ENCODE results near the gene ARL6IP1.
"Not testable (repeated sequence)": the region's sequence is repeated elsewhere in the genome, so short reads cannot be mapped to it uniquely, and the experiment has no call there.

The ARL6IP1 gene

DNA sequence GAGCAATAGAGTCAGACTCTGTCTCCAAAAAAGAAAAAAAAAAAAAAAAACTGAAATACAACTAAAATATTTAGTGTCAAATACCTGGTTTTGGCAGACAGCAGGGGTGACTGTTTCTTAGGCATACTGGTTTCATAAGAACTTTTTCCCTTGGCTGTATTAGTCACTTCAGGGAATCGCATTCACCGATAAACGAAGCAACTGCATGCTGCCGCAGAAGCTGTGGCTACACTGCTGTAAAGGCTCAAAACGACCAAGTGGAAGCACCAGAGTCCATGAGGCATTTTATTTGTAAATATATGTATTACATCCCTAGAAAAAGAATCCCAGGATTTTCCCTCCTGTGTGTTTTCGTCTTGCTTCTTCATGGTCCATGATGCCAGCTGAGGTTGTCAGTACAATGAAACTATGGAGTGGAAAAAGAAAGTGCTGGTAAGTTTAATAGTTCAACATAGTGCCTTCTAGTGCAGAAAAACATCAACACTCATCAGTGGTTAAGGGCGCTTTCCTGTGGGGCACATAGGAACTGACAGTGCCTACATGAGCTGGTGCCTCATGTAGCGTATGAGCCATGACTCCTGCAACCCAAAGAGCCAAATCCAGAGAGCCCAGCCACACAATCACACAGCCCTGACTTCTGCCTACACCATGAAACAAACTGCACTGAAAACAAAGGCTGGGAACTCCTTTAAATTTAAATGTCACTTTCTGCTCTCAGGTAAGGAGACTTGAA is 18.5 kb downstream of the ARL6IP1 start:
- H3K4me2 ChIP-seq (ENCODE audit: low read length) = no peak overlapping the region
- peaks cover 5% of the 10 kb centered on the region; the same call in 1 of the 2 replicates for H4K20me1 ChIP-seq (ENCODE audit: insufficient read depth, low read length)
- H3K79me2 ChIP-seq (ENCODE audit: insufficient read depth, low read length) = peaks cover 35% of the 10 kb centered on the region

GRCh38 chr16:18781232-18781631 is 20.1 kb downstream of the ARL6IP1 start:
- H4K20me1 ChIP-seq (ENCODE audit: insufficient read depth, low read length); H3K4me2 ChIP-seq (ENCODE audit: low read length); H3K9me2 ChIP-seq (ENCODE audit: low read depth, low read length); H2AFZ ChIP-seq (ENCODE audit: low read length); H3K4me3 ChIP-seq (ENCODE audit: low read depth, low read length, poor library complexity, severe bottlenecking); H3F3A ChIP-seq (ENCODE audit: insufficient read depth, low read length); H3K9ac ChIP-seq (ENCODE audit: low read length); H3K27ac ChIP-seq (ENCODE audit: low read depth, low read length, poor library complexity, severe bottlenecking); H3K27me3 ChIP-seq (ENCODE audit: insufficient read depth, low read length); H3K9me3 ChIP-seq (ENCODE audit: low read length): not testable (repeated sequence)
- Histone ChIP-seq H3K4me1 (ENCODE audit: insufficient read depth, low read length, severe bottlenecking) (peaks cover 14% of the 10 kb centered on the region), H3K79me2 (ENCODE audit: insufficient read depth, low read length) (peaks cover 19% of the 10 kb centered on the region), H3K36me3 (ENCODE audit: insufficient read depth, low read length) (peaks cover 39% of the 10 kb centered on the region)

More for the DNA sequence above, 18.5 kb downstream of the ARL6IP1 start:
- no peak for TF ChIP-seq CTCF (IDR thresholded peaks at IDR 0.05; ENCODE audit: low read length)
- no peak for TF ChIP-seq EZH2 (IDR thresholded peaks at IDR 0.05; ENCODE audit: borderline replicate concordance, low read length)
- no peak overlapping the region for H2AFZ ChIP-seq (ENCODE audit: low read length)
- H3K4me3 ChIP-seq (ENCODE audit: low read depth, low read length, poor library complexity, severe bottlenecking) = no peak overlapping the region
- no peak overlapping the region for H3K27ac ChIP-seq (ENCODE audit: low read depth, low read length, poor library complexity, severe bottlenecking)
- H3K9me2 ChIP-seq (ENCODE audit: low read depth, low read length) = no peaks in the 10 kb centered on the region
- H3K27me3 ChIP-seq (ENCODE audit: insufficient read depth, low read length) = no peaks in the 10 kb centered on the region
- H3K9ac ChIP-seq (ENCODE audit: low read length) = no peak overlapping the region
- peaks cover 30% of the 10 kb centered on the region for H3K4me1 ChIP-seq (ENCODE audit: insufficient read depth, low read length, severe bottlenecking)
- H3K9me3 ChIP-seq (ENCODE audit: low read length) = no peaks in the 10 kb centered on the region
- H3K36me3 ChIP-seq (ENCODE audit: insufficient read depth, low read length) = peaks cover 55% of the 10 kb centered on the region
- 0 out of 2 replicates have a peak, but pooled peaks cover 7% of the 10 kb centered on the region for H3F3A ChIP-seq (ENCODE audit: insufficient read depth, low read length)

DNA sequence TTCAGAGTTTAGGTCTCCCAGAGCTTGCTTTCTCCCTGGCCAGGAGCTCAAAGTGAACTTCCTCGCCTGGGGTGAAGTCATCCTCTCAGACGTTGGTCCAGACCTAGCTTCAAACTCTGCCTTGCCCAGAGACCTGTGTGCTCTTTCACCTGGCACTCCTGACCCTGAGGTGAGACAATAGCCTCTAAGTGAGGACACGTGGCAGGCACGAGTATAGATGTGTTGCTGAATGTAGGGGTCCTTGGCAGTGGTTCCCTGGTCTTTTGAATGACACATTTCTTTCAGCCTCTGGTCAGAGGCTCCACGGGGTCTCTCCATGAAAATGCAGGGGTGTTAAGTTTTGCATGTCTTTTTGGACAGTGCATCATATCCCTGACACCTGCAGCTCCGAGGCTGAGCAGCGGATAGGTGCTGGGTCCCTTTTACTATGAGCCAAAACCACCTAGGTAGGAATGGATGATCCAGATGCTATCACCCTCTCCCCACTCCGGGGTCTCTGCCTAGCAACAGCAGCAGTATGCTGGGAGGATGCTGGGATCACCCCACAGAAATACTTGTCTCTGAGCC is 20.8 kb downstream of the ARL6IP1 start:
- peaks cover 32% of the 10 kb centered on the region for H3K36me3 ChIP-seq (ENCODE audit: insufficient read depth, low read length)
- H4K20me1 ChIP-seq (ENCODE audit: insufficient read depth, low read length); H3K4me2 ChIP-seq (ENCODE audit: low read length); H3K9me3 ChIP-seq (ENCODE audit: low read length); H3K9me2 ChIP-seq (ENCODE audit: low read depth, low read length); H2AFZ ChIP-seq (ENCODE audit: low read length); H3K4me1 ChIP-seq (ENCODE audit: insufficient read depth, low read length, severe bottlenecking); H3K27ac ChIP-seq (ENCODE audit: low read depth, low read length, poor library complexity, severe bottlenecking); H3F3A ChIP-seq (ENCODE audit: insufficient read depth, low read length); H3K9ac ChIP-seq (ENCODE audit: low read length); H3K4me3 ChIP-seq (ENCODE audit: low read depth, low read length, poor library complexity, severe bottlenecking); H3K27me3 ChIP-seq (ENCODE audit: insufficient read depth, low read length): not testable (repeated sequence)
- H3K79me2 ChIP-seq (ENCODE audit: insufficient read depth, low read length) = peaks cover 12% of the 10 kb centered on the region

- H3K79me2 ChIP-seq (ENCODE audit: insufficient read depth, low read length); H3K27me3 ChIP-seq (ENCODE audit: insufficient read depth, low read length); H3K4me1 ChIP-seq (ENCODE audit: insufficient read depth, low read length, severe bottlenecking); H3K27ac ChIP-seq (ENCODE audit: low read depth, low read length, poor library complexity, severe bottlenecking); H3F3A ChIP-seq (ENCODE audit: insufficient read depth, low read length); H4K20me1 ChIP-seq (ENCODE audit: insufficient read depth, low read length); H3K4me3 ChIP-seq (ENCODE audit: low read depth, low read length, poor library complexity, severe bottlenecking); H3K9me3 ChIP-seq (ENCODE audit: low read length); H2AFZ ChIP-seq (ENCODE audit: low read length); H3K36me3 ChIP-seq (ENCODE audit: insufficient read depth, low read length); H3K9ac ChIP-seq (ENCODE audit: low read length); H3K4me2 ChIP-seq (ENCODE audit: low read length); H3K9me2 ChIP-seq (ENCODE audit: low read depth, low read length): not testable (repeated sequence)
Measured at GRCh38 chr16:18777664-18778063, 23.7 kb downstream of the ARL6IP1 start.

GRCh38 chr16:18776334-18776733 is 25.0 kb downstream of the ARL6IP1 start:
- H3K27me3 ChIP-seq (ENCODE audit: insufficient read depth, low read length); H3K4me1 ChIP-seq (ENCODE audit: insufficient read depth, low read length, severe bottlenecking); H3K9ac ChIP-seq (ENCODE audit: low read length); H3K9me3 ChIP-seq (ENCODE audit: low read length); H3K4me2 ChIP-seq (ENCODE audit: low read length); H3K4me3 ChIP-seq (ENCODE audit: low read depth, low read length, poor library complexity, severe bottlenecking); H3K27ac ChIP-seq (ENCODE audit: low read depth, low read length, poor library complexity, severe bottlenecking); H3K36me3 ChIP-seq (ENCODE audit: insufficient read depth, low read length); H2AFZ ChIP-seq (ENCODE audit: low read length); H3F3A ChIP-seq (ENCODE audit: insufficient read depth, low read length); H4K20me1 ChIP-seq (ENCODE audit: insufficient read depth, low read length); H3K79me2 ChIP-seq (ENCODE audit: insufficient read depth, low read length); H3K9me2 ChIP-seq (ENCODE audit: low read depth, low read length): not testable (repeated sequence)

DNA sequence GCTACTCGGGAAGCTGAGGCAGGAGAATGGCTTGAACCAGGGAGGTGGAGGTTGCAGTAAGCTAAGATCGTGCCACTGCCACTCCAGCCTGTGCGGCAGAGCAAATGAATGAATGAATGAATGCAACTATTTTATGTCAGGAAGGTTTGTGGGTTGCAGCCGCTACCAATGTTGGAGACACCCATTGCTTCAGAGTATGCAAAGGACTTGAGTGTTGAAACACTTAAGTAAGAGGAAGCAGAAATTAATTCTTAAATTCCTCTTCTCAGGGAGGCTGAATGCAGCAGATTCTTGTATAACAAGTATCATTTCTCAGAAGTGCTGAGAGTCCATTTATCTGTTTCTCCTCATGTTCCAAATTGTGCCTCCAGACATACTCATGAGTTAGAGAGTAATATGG is 26.7 kb downstream of the ARL6IP1 start:
- H3K9me2 ChIP-seq (ENCODE audit: low read depth, low read length); H3K27me3 ChIP-seq (ENCODE audit: insufficient read depth, low read length); H3K9ac ChIP-seq (ENCODE audit: low read length); H3K4me1 ChIP-seq (ENCODE audit: insufficient read depth, low read length, severe bottlenecking); H3K36me3 ChIP-seq (ENCODE audit: insufficient read depth, low read length); H3K4me2 ChIP-seq (ENCODE audit: low read length); H4K20me1 ChIP-seq (ENCODE audit: insufficient read depth, low read length); H3K79me2 ChIP-seq (ENCODE audit: insufficient read depth, low read length); H3K27ac ChIP-seq (ENCODE audit: low read depth, low read length, poor library complexity, severe bottlenecking); H3F3A ChIP-seq (ENCODE audit: insufficient read depth, low read length); H3K4me3 ChIP-seq (ENCODE audit: low read depth, low read length, poor library complexity, severe bottlenecking); H2AFZ ChIP-seq (ENCODE audit: low read length); H3K9me3 ChIP-seq (ENCODE audit: low read length): not testable (repeated sequence)

DNA sequence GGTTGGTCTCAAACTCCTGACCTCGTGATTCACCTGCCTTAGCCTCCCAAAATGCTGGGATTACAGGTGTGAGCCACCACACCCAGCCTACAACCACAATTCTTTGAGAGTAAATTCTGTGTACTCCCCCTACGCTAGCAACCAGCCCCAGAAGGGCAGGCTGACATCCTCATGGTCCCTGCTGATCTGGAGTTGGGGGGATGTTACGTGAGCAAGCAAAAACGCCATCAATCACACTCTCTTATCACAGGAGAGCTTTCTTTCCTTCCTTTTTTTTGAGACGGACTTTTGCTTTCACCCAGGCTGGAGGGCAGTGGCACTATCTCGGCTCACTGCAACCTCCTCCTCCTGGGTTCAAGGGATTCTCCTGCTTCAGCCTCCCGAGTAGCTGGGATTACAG is 29.2 kb downstream of the ARL6IP1 start:
- not testable (repeated sequence) for H3K4me3 ChIP-seq (ENCODE audit: low read depth, low read length, poor library complexity, severe bottlenecking); H2AFZ ChIP-seq (ENCODE audit: low read length); H3K9me2 ChIP-seq (ENCODE audit: low read depth, low read length); H3K9ac ChIP-seq (ENCODE audit: low read length); H3K9me3 ChIP-seq (ENCODE audit: low read length); H3F3A ChIP-seq (ENCODE audit: insufficient read depth, low read length); H3K27ac ChIP-seq (ENCODE audit: low read depth, low read length, poor library complexity, severe bottlenecking); H3K27me3 ChIP-seq (ENCODE audit: insufficient read depth, low read length); H3K36me3 ChIP-seq (ENCODE audit: insufficient read depth, low read length); H4K20me1 ChIP-seq (ENCODE audit: insufficient read depth, low read length); H3K4me1 ChIP-seq (ENCODE audit: insufficient read depth, low read length, severe bottlenecking); H3K79me2 ChIP-seq (ENCODE audit: insufficient read depth, low read length); H3K4me2 ChIP-seq (ENCODE audit: low read length)

Measured in OCI-LY1 (cell line).